Mesothelial cell of epicardium (in vitro differentiated cells): ENCODE results near the gene CEP126. TPM values are rescaled to one million over a fixed set of nuclear protein-coding genes. Genes with fewer than 3 reads are reported as not detected.

ENCODE experiments used
- DNase-seq, 2 experiments: peaks; one replicate each; pipeline ENCODE4 v3.0.0; 2021; ENCODE audit warnings: low spot score in 2 of 2; ENCODE audit not compliant: unreplicated experiment in 2 of 2
- H3K27ac Mint-ChIP-seq: 2 replicates; pipeline ENCODE4 v1.8.0; 2021; ENCODE audit warnings: mixed read lengths
- H3K27me3 Mint-ChIP-seq: 2 replicates; pipeline ENCODE4 v1.8.0; 2021; ENCODE audit warnings: low read depth, mixed read lengths
- H3K36me3 Mint-ChIP-seq: 2 replicates; pipeline ENCODE4 v1.8.0; 2021; ENCODE audit warnings: mixed read lengths
- H3K4me1 Mint-ChIP-seq: 2 replicates; pipeline ENCODE4 v1.8.0; 2021; ENCODE audit warnings: mixed read lengths
- H3K4me3 Mint-ChIP-seq: 2 replicates; pipeline ENCODE4 v1.8.0; 2021; ENCODE audit warnings: mild to moderate bottlenecking, moderate library complexity, mixed read lengths
- H3K9me3 Mint-ChIP-seq: 2 replicates; pipeline ENCODE4 v1.8.0; 2021; ENCODE audit warnings: mixed read lengths
- total RNA-seq: library from RNA; stranded (reverse); gene quantifications from 3 replicates; pipeline ENCODE4 v1.2.1, GENCODE V29; 2021
- TF ChIP-seq, protein P1 (sequence below): fragments of 200-600 bp; sonication (generic); IDR thresholded peaks from one replicate; pipeline ENCODE4 v1.5.0; 2021; ENCODE audit warnings: antibody characterized with exemption; ENCODE audit not compliant: unreplicated experiment

The CEP126 gene
- total RNA-seq, 1 donor from 2014 or later: 3.6 TPM

DNA sequence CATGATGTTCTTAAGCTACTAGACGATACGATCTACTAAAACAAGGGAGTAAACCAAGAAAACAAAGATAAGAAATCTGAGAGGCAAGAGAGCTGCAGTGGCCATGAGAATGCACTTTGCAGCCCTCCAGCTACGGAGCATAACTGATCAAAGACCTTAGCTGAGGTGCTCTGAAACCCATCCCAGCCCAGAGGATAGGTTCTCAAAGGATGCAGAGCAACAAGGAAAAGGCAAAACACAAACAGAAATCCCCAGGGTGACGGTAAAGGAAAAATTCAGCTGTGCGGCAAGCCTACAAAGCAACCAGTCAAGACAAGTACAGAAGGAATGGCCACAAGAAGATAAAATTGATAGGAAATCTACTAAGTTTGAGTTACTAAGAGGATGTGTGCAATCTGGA is 99.9 kb downstream of the CEP126 start:
- TF ChIP-seq, protein P1, sequence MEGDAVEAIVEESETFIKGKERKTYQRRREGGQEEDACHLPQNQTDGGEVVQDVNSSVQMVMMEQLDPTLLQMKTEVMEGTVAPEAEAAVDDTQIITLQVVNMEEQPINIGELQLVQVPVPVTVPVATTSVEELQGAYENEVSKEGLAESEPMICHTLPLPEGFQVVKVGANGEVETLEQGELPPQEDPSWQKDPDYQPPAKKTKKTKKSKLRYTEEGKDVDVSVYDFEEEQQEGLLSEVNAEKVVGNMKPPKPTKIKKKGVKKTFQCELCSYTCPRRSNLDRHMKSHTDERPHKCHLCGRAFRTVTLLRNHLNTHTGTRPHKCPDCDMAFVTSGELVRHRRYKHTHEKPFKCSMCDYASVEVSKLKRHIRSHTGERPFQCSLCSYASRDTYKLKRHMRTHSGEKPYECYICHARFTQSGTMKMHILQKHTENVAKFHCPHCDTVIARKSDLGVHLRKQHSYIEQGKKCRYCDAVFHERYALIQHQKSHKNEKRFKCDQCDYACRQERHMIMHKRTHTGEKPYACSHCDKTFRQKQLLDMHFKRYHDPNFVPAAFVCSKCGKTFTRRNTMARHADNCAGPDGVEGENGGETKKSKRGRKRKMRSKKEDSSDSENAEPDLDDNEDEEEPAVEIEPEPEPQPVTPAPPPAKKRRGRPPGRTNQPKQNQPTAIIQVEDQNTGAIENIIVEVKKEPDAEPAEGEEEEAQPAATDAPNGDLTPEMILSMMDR: no peak
- Mint-ChIP-seq H3K4me3 (no peak overlapping the region), H3K27me3 (no peaks in the 10 kb centered on the region), H3K9me3 (no peaks in the 10 kb centered on the region), H3K36me3 (no peaks in the 10 kb centered on the region), H3K4me1 (peaks cover 23% of the 10 kb centered on the region), H3K27ac (no peak overlapping the region)
- no peak for DNase-seq

- no peak overlapping the region for H3K27ac Mint-ChIP-seq
- no peak for DNase-seq
- TF ChIP-seq, protein P1: no peak
- H3K4me3 Mint-ChIP-seq: no peak overlapping the region
- no peaks in the 10 kb centered on the region for H3K36me3 Mint-ChIP-seq
- H3K27me3 Mint-ChIP-seq: no peaks in the 10 kb centered on the region
- H3K4me1 Mint-ChIP-seq: peaks cover 5% of the 10 kb centered on the region
- no peaks in the 10 kb centered on the region for H3K9me3 Mint-ChIP-seq
Observed at GRCh38 chr11:102017026-102017425, 102.2 kb downstream of the CEP126 start.

DNA sequence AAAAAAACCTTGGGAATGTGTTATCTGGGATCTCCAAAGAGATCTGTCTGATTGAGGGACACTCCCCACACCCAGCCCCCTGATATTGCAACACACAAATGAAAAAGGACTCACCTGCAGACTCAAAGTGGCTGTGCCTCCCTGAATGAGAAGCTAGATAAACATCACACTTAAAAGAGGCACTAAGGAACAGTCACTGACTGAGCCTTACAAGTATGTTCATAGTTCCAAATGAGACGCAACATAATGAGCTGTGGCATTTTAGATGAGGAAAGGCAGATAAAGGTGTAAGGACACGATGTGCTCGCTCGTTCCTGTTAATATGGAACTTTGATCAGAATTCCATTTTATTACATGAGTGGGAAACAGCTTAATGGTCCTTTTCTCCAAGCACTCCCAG is 111.4 kb downstream of the CEP126 start:
- no peak for DNase-seq
- no peak overlapping the region for H3K4me3 Mint-ChIP-seq
- H3K27ac Mint-ChIP-seq: peak overlapping the region; percentile 39
- no peaks in the 10 kb centered on the region for H3K9me3 Mint-ChIP-seq
- no peaks in the 10 kb centered on the region for H3K27me3 Mint-ChIP-seq
- peaks cover 16% of the 10 kb centered on the region for H3K4me1 Mint-ChIP-seq
- TF ChIP-seq, protein P1: no peak
- H3K36me3 Mint-ChIP-seq: no peaks in the 10 kb centered on the region

DNA sequence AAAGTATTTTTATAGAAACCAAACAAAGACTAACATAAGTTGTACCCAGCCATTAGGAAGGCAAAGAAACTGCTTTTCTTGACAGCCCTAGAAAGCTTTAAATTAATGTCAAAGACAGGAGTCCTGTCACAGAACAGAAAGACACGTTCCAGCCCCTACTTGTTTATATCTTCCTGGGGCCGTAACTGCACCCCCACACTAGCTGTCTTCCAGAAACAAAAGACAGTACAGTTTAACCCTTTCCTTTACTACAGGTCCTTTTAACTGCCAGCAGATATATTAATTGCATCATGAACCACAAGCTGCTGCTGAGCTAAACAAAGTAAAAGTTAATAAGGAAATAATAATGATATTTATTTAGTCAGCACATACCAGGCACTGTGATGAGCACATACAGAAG is 112.1 kb downstream of the CEP126 start:
- no peaks in the 10 kb centered on the region for H3K36me3 Mint-ChIP-seq
- TF ChIP-seq, protein P1: no peak
- no peaks in the 10 kb centered on the region for H3K9me3 Mint-ChIP-seq
- no peak overlapping the region for H3K4me3 Mint-ChIP-seq
- no peak for DNase-seq
- no peak overlapping the region for H3K27ac Mint-ChIP-seq
- H3K4me1 Mint-ChIP-seq: peaks cover 16% of the 10 kb centered on the region
- no peaks in the 10 kb centered on the region for H3K27me3 Mint-ChIP-seq

DNA sequence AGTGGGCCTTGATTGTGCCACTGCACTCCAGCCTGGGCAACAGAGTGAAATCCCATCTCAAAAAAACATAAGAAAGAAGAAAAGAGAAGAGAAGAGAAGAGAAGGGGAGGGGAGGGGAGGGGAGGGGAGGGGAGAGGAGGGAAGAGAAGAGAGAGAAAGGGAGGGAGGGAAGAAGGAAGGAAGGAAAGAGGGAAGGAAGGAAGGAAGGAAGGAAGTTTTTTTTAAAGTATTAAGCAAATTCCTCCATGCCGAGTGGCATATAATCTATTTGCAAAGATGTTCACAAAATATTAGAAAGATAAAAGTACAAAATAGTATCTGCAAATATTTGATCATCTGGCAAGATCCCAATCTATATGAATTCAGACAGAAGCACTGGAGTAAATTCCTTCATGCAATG is 121.9 kb downstream of the CEP126 start:
- Mint-ChIP-seq H3K36me3 (peaks cover 3% of the 10 kb centered on the region), H3K27me3 (no peaks in the 10 kb centered on the region), H3K9me3 (peaks cover 31% of the 10 kb centered on the region), H3K27ac (no peak overlapping the region), H3K4me1 (no peaks in the 10 kb centered on the region), H3K4me3 (no peak overlapping the region)
- no peak for DNase-seq
- TF ChIP-seq, protein P1: no peak

GRCh38 chr11:102046841-102047240 is 132.0 kb downstream of the CEP126 start:
- Mint-ChIP-seq H3K27ac (no peak overlapping the region), H3K4me3 (peak overlapping the region; percentile 62), H3K9me3 (no peaks in the 10 kb centered on the region), H3K27me3 (no peaks in the 10 kb centered on the region), H3K4me1 (peaks cover 10% of the 10 kb centered on the region), H3K36me3 (no peaks in the 10 kb centered on the region)
- TF ChIP-seq, protein P1: no peak
- no peak for DNase-seq
